T-helper 1 cell treated with Interleukin-12 subunit alpha and Interleukin-12 subunit beta and Interleukin-4 antibody, amounts not matched to agents 30 μg/mL and 1 μg/mL, for 36 hours (primary cell): ENCODE measurements around the gene FAM78B.

ENCODE experiments used
- H3K27ac Mint-ChIP-seq: one replicate; pipeline ENCODE4 v1.8.0; 2021; ENCODE audit warnings: mild to moderate bottlenecking, mixed read lengths
- H3K27me3 Mint-ChIP-seq: one replicate; pipeline ENCODE4 v1.8.0; 2021; ENCODE audit warnings: low read depth, mixed read lengths
- H3K36me3 Mint-ChIP-seq: one replicate; pipeline ENCODE4 v1.8.0; 2021; ENCODE audit warnings: low read depth, mixed read lengths
- H3K4me1 Mint-ChIP-seq: one replicate; pipeline ENCODE4 v1.8.0; 2021; ENCODE audit warnings: low read depth, mixed read lengths
- H3K4me3 Mint-ChIP-seq: one replicate; pipeline ENCODE4 v1.8.0; 2021; ENCODE audit warnings: mild to moderate bottlenecking, moderate library complexity, mixed read lengths
- H3K9me3 Mint-ChIP-seq: one replicate; pipeline ENCODE4 v1.8.0; 2021; ENCODE audit warnings: mixed read lengths

FAM78B gene

GRCh38 chr1:166166698-166167571, at the start of gene FAM78B:
Gene FAM78B, minus strand, starts transcription at chr1:166167001. Its CDS starts 753 bp downstream, at chr1:166166248.
- Mint-ChIP-seq H3K4me3 (peak within 1 kb of the TSS; percentile 82), H3K4me1 (peaks cover 19% of the 10 kb centered on the region), H3K27me3 (peaks cover 59% of the 10 kb centered on the region), H3K27ac (peak within 1 kb of the TSS; percentile 38), H3K9me3 (no peaks in the 10 kb centered on the region), H3K36me3 (no peaks in the 10 kb centered on the region)

- H3K9me3 Mint-ChIP-seq: no peaks in the 10 kb centered on the region
- no peak overlapping the region for H3K27ac Mint-ChIP-seq
- no peaks in the 10 kb centered on the region for H3K4me1 Mint-ChIP-seq
- no peaks in the 10 kb centered on the region for H3K27me3 Mint-ChIP-seq
- no peak overlapping the region for H3K4me3 Mint-ChIP-seq
- no peaks in the 10 kb centered on the region for H3K36me3 Mint-ChIP-seq
Observed at GRCh38 chr1:166202546-166202945, 35.7 kb upstream of the FAM78B start.

- Mint-ChIP-seq H3K27ac (no peak overlapping the region), H3K4me3 (no peak overlapping the region), H3K4me1 (no peaks in the 10 kb centered on the region), H3K27me3 (no peaks in the 10 kb centered on the region), H3K9me3 (no peaks in the 10 kb centered on the region), H3K36me3 (no peaks in the 10 kb centered on the region)
Observed at GRCh38 chr1:166200743-166201142, 33.9 kb upstream of the FAM78B start.

- Mint-ChIP-seq H3K27me3 (no peaks in the 10 kb centered on the region), H3K4me1 (no peaks in the 10 kb centered on the region), H3K4me3 (no peak overlapping the region), H3K27ac (no peak overlapping the region), H3K9me3 (no peaks in the 10 kb centered on the region), H3K36me3 (no peaks in the 10 kb centered on the region)
Observed at GRCh38 chr1:166197597-166197996, 30.8 kb upstream of the FAM78B start.

- no peak overlapping the region for H3K4me3 Mint-ChIP-seq
- H3K4me1 Mint-ChIP-seq: no peaks in the 10 kb centered on the region
- H3K27ac Mint-ChIP-seq: no peak overlapping the region
- H3K9me3 Mint-ChIP-seq: no peaks in the 10 kb centered on the region
- H3K36me3 Mint-ChIP-seq: no peaks in the 10 kb centered on the region
- no peaks in the 10 kb centered on the region for H3K27me3 Mint-ChIP-seq
Observed at GRCh38 chr1:166197141-166197540, 30.3 kb upstream of the FAM78B start.

GRCh38 chr1:166193057-166193698, 26.4 kb upstream of the FAM78B start:
- no peaks in the 10 kb centered on the region for H3K4me1 Mint-ChIP-seq
- no peaks in the 10 kb centered on the region for H3K36me3 Mint-ChIP-seq
- H3K27ac Mint-ChIP-seq: no peak overlapping the region
- H3K9me3 Mint-ChIP-seq: no peaks in the 10 kb centered on the region
- no peaks in the 10 kb centered on the region for H3K27me3 Mint-ChIP-seq
- H3K4me3 Mint-ChIP-seq: no peak overlapping the region

GRCh38 chr1:166190400-166190799, 23.6 kb upstream of the FAM78B start:
- H3K36me3 Mint-ChIP-seq: no peaks in the 10 kb centered on the region
- H3K27ac Mint-ChIP-seq: no peak overlapping the region
- no peaks in the 10 kb centered on the region for H3K27me3 Mint-ChIP-seq
- H3K9me3 Mint-ChIP-seq: no peaks in the 10 kb centered on the region
- H3K4me3 Mint-ChIP-seq: no peak overlapping the region
- no peaks in the 10 kb centered on the region for H3K4me1 Mint-ChIP-seq

- Mint-ChIP-seq H3K27me3 (no peaks in the 10 kb centered on the region), H3K4me1 (no peaks in the 10 kb centered on the region), H3K9me3 (no peaks in the 10 kb centered on the region), H3K4me3 (no peak overlapping the region), H3K36me3 (no peaks in the 10 kb centered on the region), H3K27ac (no peak overlapping the region)
Observed at GRCh38 chr1:166189126-166189525, 22.3 kb upstream of the FAM78B start.

- no peaks in the 10 kb centered on the region for H3K36me3 Mint-ChIP-seq
- no peaks in the 10 kb centered on the region for H3K9me3 Mint-ChIP-seq
- H3K27ac Mint-ChIP-seq: no peak overlapping the region
- no peaks in the 10 kb centered on the region for H3K4me1 Mint-ChIP-seq
- H3K27me3 Mint-ChIP-seq: no peaks in the 10 kb centered on the region
- no peak overlapping the region for H3K4me3 Mint-ChIP-seq
Observed at GRCh38 chr1:166185526-166185925, 18.7 kb upstream of the FAM78B start.

GRCh38 chr1:166184897-166185296, 18.1 kb upstream of the FAM78B start:
- Mint-ChIP-seq H3K36me3 (no peaks in the 10 kb centered on the region), H3K9me3 (no peaks in the 10 kb centered on the region), H3K4me1 (no peaks in the 10 kb centered on the region), H3K4me3 (no peak overlapping the region), H3K27me3 (no peaks in the 10 kb centered on the region), H3K27ac (no peak overlapping the region)

GRCh38 chr1:166184012-166184411, 17.2 kb upstream of the FAM78B start:
- H3K4me1 Mint-ChIP-seq: no peaks in the 10 kb centered on the region
- H3K27ac Mint-ChIP-seq: no peak overlapping the region
- H3K36me3 Mint-ChIP-seq: no peaks in the 10 kb centered on the region
- H3K27me3 Mint-ChIP-seq: no peaks in the 10 kb centered on the region
- no peak overlapping the region for H3K4me3 Mint-ChIP-seq
- H3K9me3 Mint-ChIP-seq: no peaks in the 10 kb centered on the region

- no peaks in the 10 kb centered on the region for H3K36me3 Mint-ChIP-seq
- H3K27me3 Mint-ChIP-seq: no peaks in the 10 kb centered on the region
- no peak overlapping the region for H3K4me3 Mint-ChIP-seq
- no peak overlapping the region for H3K27ac Mint-ChIP-seq
- H3K4me1 Mint-ChIP-seq: no peaks in the 10 kb centered on the region
- H3K9me3 Mint-ChIP-seq: no peaks in the 10 kb centered on the region
Observed at GRCh38 chr1:166182281-166182680, 15.5 kb upstream of the FAM78B start.

GRCh38 chr1:166176416-166176815, 9.6 kb upstream of the FAM78B start:
- peaks cover 3% of the 10 kb centered on the region for H3K4me1 Mint-ChIP-seq
- no peak overlapping the region for H3K4me3 Mint-ChIP-seq
- H3K27ac Mint-ChIP-seq: no peak overlapping the region
- no peaks in the 10 kb centered on the region for H3K27me3 Mint-ChIP-seq
- H3K36me3 Mint-ChIP-seq: no peaks in the 10 kb centered on the region
- no peaks in the 10 kb centered on the region for H3K9me3 Mint-ChIP-seq

GRCh38 chr1:166175032-166175431, 8.2 kb upstream of the FAM78B start:
- Mint-ChIP-seq H3K27me3 (no peaks in the 10 kb centered on the region), H3K9me3 (no peaks in the 10 kb centered on the region)

GRCh38 chr1:166174108-166174507, 7.3 kb upstream of the FAM78B start:
- H3K9me3 Mint-ChIP-seq: no peaks in the 10 kb centered on the region
- H3K27me3 Mint-ChIP-seq: peaks cover under 1% of the 10 kb centered on the region
- peaks cover 9% of the 10 kb centered on the region for H3K4me1 Mint-ChIP-seq
- H3K27ac Mint-ChIP-seq: no peak overlapping the region
- H3K4me3 Mint-ChIP-seq: no peak overlapping the region
- no peaks in the 10 kb centered on the region for H3K36me3 Mint-ChIP-seq

More at GRCh38 chr1:166175032-166175431, 8.2 kb upstream of the FAM78B start:
- H3K36me3 Mint-ChIP-seq: no peaks in the 10 kb centered on the region
- no peak overlapping the region for H3K27ac Mint-ChIP-seq
- H3K4me1 Mint-ChIP-seq: peaks cover 8% of the 10 kb centered on the region
- H3K4me3 Mint-ChIP-seq: no peak overlapping the region
